Calu3 (cell line): ENCODE results near the gene NRP2. TPM values are rescaled to one million over a fixed set of nuclear protein-coding genes. Genes with fewer than 3 reads are reported as not detected.

Experiments
- BruUV-seq: library from RNA; stranded (reverse); fragments of 400-500 nt; replicated peaks from 2 replicates; lab custom pipeline; 2021; lab: Mats Ljungman, UMichigan
- CTCF ChIA-PET: fragments of 300-600 bp; sonication (Branson Sonifier 250); formaldehyde crosslinking; loops from one replicate; lab custom pipeline; 2022; ENCODE audit warnings: antibody characterized with exemption; lab: Charles Lee
- DNase-seq: peaks from one replicate; pipeline ENCODE4 v3.0.0; 2022
- H3K27ac Mint-ChIP-seq: one replicate; pipeline ENCODE4 v1.8.0; 2022; ENCODE audit warnings: mixed read lengths; ENCODE audit not compliant: unreplicated experiment
- H3K27me3 Mint-ChIP-seq: one replicate; pipeline ENCODE4 v1.8.0; 2022; ENCODE audit warnings: mixed read lengths; ENCODE audit not compliant: unreplicated experiment
- H3K36me3 Mint-ChIP-seq: one replicate; pipeline ENCODE4 v1.8.0; 2022; ENCODE audit warnings: mild to moderate bottlenecking, moderate library complexity, mixed read lengths; ENCODE audit not compliant: insufficient read depth, unreplicated experiment
- H3K4me1 Mint-ChIP-seq: one replicate; pipeline ENCODE4 v1.8.0; 2022; ENCODE audit warnings: mild to moderate bottlenecking, low read depth, mixed read lengths; ENCODE audit not compliant: unreplicated experiment
- H3K4me3 Mint-ChIP-seq: one replicate; pipeline ENCODE4 v1.8.0; 2022; ENCODE audit warnings: mild to moderate bottlenecking, low read depth, moderate library complexity, mixed read lengths; ENCODE audit not compliant: unreplicated experiment
- H3K9me3 Mint-ChIP-seq: one replicate; pipeline ENCODE4 v1.8.0; 2022; ENCODE audit warnings: low read depth, mixed read lengths; ENCODE audit not compliant: unreplicated experiment
- intact Hi-C: fragments of 100-400 bp; cut with micrococcal nuclease; formaldehyde crosslinking; loops from one replicate; pipeline ENCODE4 v1.10.0; 2022; ENCODE audit not compliant: unreplicated experiment
- total RNA-seq: library from RNA; stranded (reverse); gene quantifications from 2 replicates; pipeline ENCODE4 v1.2.3, GENCODE V29; 2022
- TF ChIP-seq, protein P1 (sequence below): fragments of 200-600 bp; IDR thresholded peaks from one replicate; pipeline ENCODE4 v1.8.0; 2022; ENCODE audit warnings: antibody characterized with exemption; ENCODE audit not compliant: unreplicated experiment

The NRP2 gene
- total RNA-seq, 1 experiment from 2014 or later, result 19.9 TPM

DNA sequence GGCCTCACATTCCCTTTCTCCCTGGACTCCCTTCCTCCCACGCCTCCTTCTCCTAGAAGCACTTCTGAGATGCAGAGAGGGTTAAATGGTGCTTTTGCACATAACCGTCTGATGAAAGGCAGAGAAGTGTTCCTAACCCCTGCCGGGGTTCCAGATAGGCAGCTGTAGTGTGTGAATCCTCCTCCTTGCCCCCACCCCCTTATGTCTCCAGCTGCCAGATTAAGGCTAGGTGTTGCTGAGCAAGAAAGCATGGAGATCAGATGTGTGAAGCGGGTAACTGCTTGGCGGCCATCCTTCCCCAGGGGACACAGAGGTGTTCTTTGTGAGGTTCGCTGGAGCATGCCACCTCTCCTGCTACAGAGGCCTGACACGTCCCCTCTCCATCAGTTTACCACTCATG is 88.3 kb downstream of the NRP2 start:
- H3K36me3 Mint-ChIP-seq, result peaks cover 11% of the 10 kb centered on the region
- CTCF ChIA-PET, result no interaction called here
- H3K27me3 Mint-ChIP-seq, result no peaks in the 10 kb centered on the region
- peaks cover 43% of the 10 kb centered on the region for H3K4me1 Mint-ChIP-seq
- no peak overlapping the region for H3K27ac Mint-ChIP-seq
- no peaks in the 10 kb centered on the region for H3K9me3 Mint-ChIP-seq
- no peak for DNase-seq
- TF ChIP-seq, protein P1, sequence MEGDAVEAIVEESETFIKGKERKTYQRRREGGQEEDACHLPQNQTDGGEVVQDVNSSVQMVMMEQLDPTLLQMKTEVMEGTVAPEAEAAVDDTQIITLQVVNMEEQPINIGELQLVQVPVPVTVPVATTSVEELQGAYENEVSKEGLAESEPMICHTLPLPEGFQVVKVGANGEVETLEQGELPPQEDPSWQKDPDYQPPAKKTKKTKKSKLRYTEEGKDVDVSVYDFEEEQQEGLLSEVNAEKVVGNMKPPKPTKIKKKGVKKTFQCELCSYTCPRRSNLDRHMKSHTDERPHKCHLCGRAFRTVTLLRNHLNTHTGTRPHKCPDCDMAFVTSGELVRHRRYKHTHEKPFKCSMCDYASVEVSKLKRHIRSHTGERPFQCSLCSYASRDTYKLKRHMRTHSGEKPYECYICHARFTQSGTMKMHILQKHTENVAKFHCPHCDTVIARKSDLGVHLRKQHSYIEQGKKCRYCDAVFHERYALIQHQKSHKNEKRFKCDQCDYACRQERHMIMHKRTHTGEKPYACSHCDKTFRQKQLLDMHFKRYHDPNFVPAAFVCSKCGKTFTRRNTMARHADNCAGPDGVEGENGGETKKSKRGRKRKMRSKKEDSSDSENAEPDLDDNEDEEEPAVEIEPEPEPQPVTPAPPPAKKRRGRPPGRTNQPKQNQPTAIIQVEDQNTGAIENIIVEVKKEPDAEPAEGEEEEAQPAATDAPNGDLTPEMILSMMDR, result no peak
- intact Hi-C loops, result no loop called here
- H3K4me3 Mint-ChIP-seq, result no peak overlapping the region
- BruUV-seq, result no TSS peak

DNA sequence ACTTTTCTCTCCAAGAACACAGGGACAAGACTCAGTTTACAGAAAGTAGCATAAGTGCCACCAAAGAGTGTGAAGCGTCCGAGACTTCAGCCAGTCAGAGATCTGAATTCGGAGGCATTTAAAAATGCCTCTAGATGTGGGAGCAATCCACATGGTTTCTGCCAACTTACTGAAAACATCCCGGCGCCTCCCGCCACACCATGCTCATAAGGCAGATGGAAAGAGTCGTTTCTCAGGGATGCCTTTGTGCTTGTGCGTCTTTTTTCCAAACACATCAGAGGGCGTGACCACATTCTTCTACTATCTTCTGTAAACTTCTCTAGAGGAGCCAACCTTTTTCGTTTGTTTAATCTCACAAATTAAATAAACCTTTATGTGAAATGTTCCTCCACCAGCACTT is 88.7 kb downstream of the NRP2 start:
- intact Hi-C loops, result no loop called here
- Mint-ChIP-seq H3K27ac (no peak overlapping the region), H3K4me3 (no peak overlapping the region), H3K9me3 (no peaks in the 10 kb centered on the region), H3K27me3 (no peaks in the 10 kb centered on the region), H3K36me3 (peaks cover 11% of the 10 kb centered on the region), H3K4me1 (peaks cover 43% of the 10 kb centered on the region)
- TF ChIP-seq, protein P1, result no peak
- CTCF ChIA-PET, result no interaction called here
- BruUV-seq, result no TSS peak
- no peak for DNase-seq

DNA sequence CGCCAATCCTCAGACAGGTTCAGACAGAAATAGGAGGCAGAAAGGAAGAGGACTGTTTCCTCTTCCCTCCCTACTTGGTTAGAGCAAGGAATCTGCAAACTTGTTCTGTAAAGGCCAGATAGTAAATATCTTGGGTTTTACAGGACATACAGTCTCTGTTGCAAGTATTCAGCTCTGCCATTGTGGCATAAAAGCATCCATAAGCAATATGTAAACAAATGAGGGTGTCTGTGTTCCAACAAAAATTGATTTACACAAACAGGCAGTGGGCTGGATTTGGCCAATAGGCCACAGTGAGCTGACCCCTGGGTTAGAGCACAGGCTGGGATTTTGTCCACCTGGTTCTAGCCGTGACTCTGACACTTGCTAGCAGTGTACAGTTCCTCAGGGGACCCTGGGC is 89.4 kb downstream of the NRP2 start:
- Mint-ChIP-seq H3K27ac (no peak overlapping the region), H3K4me1 (peaks cover 41% of the 10 kb centered on the region), H3K27me3 (no peaks in the 10 kb centered on the region), H3K36me3 (peaks cover 10% of the 10 kb centered on the region), H3K4me3 (no peak overlapping the region), H3K9me3 (no peaks in the 10 kb centered on the region)
- no TSS peak for BruUV-seq
- DNase-seq, result no peak
- intact Hi-C loops, result no loop called here
- CTCF ChIA-PET, result no interaction called here
- TF ChIP-seq, protein P1, result no peak

DNA sequence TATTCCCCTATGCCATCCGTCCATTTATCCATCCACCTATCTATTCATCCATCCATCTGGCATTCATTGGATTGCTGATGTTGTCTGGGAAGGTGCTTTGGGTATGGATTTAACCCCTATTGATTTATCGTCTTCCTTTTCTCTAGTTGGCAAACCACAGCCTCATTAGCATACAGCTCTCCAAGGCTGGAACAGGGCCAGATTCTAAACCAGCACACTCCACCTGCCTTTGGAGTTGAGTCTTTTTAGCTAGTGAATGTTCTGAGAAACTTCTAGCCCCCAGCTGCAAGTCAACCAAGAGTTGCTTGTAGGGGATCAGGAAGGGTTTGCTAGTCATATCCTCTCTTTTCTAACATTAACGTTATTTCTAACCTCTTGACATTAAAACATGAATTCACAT is 90.7 kb downstream of the NRP2 start:
- CTCF ChIA-PET, result interaction anchor here (0.6 to 1.2 kb wide), 2 partner anchors 109 to 153 kb away, joined by 3 to 6 read pairs; no protein-coding TSS in a partner anchor
- intact Hi-C loops, result no loop called here

More for the DNA sequence above, 90.7 kb downstream of the NRP2 start:
- no TSS peak for BruUV-seq
- no peak overlapping the region for H3K4me3 Mint-ChIP-seq
- H3K4me1 Mint-ChIP-seq, result peaks cover 31% of the 10 kb centered on the region
- H3K27me3 Mint-ChIP-seq, result no peaks in the 10 kb centered on the region
- no peaks in the 10 kb centered on the region for H3K9me3 Mint-ChIP-seq
- no peak for DNase-seq
- TF ChIP-seq, protein P1, result no peak
- H3K36me3 Mint-ChIP-seq, result peaks cover 7% of the 10 kb centered on the region
- H3K27ac Mint-ChIP-seq, result no peak overlapping the region
